Suprapubic skin (tissue), 4 donors: ENCODE data around the gene SST.

Source experiments
- CTCF ChIP-seq, 2 donors: fragments of 200-600 bp in 1 of 2; fragments of 450-650 bp in 1 of 2; sonication (generic) in 1 of 2; IDR thresholded peaks; one replicate each; pipeline ENCODE4 v1.5.1; 2016 to 2019; ENCODE audit warnings: antibody characterized with exemption in 2 of 2, mild to moderate bottlenecking in 1 of 2, moderate library complexity in 1 of 2
- EP300 ChIP-seq: sonication (generic); formaldehyde crosslinking; IDR thresholded peaks from one replicate; pipeline ENCODE4 v1.6.1; 2017; ENCODE audit warnings: antibody characterized with exemption
- POLR2AphosphoS5 ChIP-seq, 3 donors: sonication (generic); formaldehyde crosslinking; IDR thresholded peaks; one replicate each; pipeline ENCODE4 v1.6.1; 2017; ENCODE audit warnings: antibody characterized with exemption in 3 of 3

GRCh38 chr3:187651282-187651681, 18.9 kb downstream of the SST start:
- TF ChIP-seq POLR2AphosphoS5 (IDR thresholded peaks at IDR 0.05) (no peak), CTCF (IDR thresholded peaks at IDR 0.05) (no peak), EP300 (no peak)
